SIG-M5 treated with dmso at 0.1 percent for 504 hours (cell line): ENCODE measurements around the gene KIRREL2.
A peak's percentile ranks its signal among the peaks of the same experiment; 100 is the strongest.
"Not testable (repeated sequence)": the region's sequence is repeated elsewhere in the genome, so short reads cannot be mapped to it uniquely, and the experiment has no call there.

Source experiments
- DNase-seq: peaks from one replicate; lab custom pipeline; 2025; ENCODE audit not compliant: unreplicated experiment; lab: John Stamatoyannopoulos, UW

KIRREL2 gene

DNA sequence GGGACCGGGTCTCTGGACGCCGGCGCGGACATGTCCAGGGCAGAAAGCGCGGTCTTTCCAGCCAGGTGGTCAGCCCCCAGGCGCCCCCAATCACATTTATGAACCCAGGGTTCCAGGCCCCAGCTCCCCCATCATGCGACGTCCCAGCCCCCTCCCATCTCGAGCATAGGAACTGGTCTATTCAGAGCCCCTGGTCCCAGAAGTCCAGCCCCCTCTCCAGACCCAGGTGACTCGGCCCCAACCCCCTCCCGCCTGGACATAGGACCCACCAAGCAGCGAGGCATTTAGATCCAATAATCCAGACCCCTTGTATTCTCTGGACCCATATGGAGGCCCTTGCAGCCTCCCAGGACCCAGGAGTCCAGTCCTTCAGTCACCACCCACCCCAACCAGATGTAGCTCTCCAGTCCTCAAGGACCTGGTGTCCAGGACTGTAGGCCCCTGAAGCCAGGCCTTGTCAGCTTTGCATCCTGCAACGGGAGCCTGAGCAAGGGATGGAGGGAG, 12.2 kb downstream of the KIRREL2 start:
- DNase-seq: no peak

DNA sequence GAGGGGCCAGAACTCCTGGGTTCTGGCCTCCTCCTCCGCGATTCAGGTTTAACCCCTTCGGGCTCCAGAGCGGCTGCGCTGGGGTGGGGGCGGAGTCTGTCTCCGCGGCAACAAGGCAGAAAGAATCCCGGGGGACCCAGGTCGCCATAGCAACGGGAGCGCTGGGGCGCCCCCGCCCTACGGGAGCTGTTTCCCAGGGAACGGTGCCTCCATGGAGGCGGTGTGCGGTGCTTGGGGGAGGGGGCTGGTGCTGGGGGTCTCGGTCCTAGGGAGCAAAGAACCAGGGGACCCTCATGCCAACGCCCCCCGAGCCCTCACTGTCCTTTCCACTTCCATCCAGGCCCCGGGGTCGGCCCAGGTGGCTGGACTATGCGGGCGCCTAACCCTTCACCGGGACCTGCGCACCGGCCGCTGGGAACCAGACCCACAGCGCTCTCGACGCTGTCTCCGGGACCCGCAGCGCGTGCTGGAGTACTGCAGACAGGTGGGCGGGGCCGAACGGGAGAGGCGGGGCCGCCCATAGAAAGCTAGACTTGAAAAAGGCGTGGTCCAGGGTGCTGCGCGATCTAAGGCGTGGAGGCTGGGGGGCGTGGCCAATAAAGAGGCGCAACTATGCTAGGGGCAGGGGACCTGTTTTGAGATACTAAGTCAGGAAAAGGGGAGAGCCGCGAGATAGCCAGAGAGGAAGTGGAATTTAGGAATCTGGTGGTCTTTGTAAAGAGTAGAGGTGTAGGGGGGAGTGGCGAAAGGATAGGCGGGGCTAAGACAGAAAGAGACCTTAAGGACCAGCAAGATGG, 12.8 kb downstream of the KIRREL2 start:
- DNase-seq: peak; percentile 95

DNA sequence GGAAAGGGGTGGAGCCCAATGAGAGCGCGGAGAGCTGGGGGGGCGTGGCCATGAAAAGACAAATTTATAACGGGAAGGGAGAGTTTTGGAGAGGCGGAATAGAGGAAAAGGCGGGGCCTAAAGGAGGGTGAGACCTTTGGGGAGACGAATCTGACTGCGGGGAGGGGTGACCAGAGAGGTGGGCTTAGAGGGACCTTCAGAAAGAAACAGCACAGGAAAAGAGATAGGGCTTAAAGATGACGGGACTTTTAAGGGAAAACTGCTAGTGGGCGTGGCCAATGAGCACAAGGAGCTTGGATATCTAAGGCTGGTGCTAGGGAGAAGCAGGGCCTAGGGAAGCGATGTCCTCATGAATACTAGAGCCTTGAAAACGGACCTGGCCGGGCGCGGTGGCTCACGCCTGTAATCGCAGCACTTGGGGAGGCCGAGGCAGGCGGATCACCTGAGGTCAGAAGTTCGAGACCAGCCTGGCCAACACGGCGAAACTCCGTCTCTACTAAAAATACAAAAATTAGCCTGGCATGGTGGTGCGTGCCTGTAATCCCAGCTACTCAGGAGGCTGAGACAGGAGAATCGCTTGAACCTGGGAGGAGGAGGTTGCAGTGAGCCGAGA, 13.5 kb downstream of the KIRREL2 start:
- DNase-seq: peak; percentile 90

DNA sequence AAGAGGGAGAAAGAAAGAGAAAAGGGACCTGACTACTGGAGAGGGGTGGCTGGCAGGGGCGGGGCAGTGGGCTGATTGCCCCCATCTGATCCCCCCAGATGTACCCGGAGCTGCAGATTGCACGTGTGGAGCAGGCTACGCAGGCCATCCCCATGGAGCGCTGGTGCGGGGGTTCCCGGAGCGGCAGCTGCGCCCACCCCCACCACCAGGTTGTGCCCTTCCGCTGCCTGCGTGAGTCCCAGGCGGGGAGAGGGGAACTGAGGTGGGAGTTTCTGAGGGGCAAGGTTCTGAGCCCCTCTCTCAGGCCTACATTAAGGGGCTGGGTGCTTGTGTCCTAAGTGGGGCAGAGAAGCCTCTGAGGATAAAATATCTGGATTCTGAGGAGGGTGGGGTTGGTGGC, 14.1 kb downstream of the KIRREL2 start:
- DNase-seq: no peak

DNA sequence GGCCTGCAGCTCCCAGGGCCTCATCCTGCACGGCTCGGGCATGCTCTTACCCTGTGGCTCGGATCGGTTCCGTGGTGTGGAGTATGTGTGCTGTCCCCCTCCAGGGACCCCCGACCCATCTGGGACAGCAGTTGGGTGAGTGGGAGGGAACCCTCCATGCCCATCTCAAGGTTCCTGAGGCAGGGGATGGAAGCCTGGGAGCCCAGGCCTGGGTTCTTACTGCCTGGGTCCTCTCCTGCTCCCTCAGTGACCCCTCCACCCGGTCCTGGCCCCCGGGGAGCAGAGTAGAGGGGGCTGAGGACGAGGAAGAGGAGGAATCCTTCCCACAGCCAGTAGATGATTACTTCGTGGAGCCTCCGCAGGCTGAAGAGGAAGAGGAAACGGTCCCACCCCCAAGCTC, 14.9 kb downstream of the KIRREL2 start:
- DNase-seq: no peak

DNA sequence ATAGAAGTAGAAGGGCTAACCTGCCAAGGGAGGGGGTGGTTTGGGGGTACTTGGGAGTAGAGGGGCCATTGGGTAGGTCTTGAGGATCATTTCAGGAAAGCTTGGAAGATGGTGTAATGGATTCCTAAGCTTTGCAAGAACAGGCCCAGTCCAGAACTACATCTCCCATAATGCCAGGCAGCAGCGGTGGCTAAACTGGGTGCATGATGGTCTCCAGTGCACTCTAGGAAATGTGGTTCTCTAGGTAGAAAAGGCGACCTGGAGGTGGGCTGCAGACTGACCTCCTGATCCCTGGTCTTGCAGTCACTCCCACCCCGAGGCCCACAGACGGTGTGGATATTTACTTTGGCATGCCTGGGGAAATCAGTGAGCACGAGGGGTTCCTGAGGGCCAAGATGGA, 15.5 kb downstream of the KIRREL2 start:
- DNase-seq: no peak

DNA sequence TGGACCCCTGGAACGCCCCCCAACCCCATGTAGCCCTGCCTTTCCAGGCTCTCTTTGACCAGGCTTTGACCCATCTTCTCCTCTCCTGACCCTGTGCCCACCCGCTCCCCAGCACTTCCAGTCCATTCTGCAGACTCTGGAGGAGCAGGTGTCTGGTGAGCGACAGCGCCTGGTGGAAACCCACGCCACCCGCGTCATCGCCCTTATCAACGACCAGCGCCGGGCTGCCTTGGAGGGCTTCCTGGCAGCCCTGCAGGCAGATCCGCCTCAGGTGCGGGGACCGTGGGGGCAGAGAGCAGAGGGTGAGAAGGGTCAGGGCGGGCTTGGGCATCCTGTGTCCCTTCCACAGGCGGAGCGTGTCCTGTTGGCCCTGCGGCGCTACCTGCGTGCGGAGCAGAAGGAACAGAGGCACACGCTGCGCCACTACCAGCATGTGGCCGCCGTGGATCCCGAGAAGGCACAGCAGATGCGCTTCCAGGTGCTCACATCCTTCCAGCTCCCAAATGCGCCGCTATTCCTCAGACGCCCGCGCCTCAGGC, 17.8 kb downstream of the KIRREL2 start:
- no peak for DNase-seq

DNA sequence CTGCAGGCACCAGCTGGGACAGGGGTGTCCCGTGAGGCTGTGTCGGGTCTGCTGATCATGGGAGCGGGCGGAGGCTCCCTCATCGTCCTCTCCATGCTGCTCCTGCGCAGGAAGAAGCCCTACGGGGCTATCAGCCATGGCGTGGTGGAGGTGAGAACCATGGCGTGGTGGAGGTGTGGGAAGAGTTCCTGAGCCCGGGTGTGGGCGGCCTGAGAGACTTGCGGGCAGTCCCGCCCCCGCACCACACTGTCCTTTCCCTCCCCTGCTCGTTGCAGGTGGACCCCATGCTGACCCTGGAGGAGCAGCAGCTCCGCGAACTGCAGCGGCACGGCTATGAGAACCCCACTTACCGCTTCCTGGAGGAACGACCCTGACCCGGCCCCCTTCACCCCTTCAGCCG, 22.4 kb downstream of the KIRREL2 start:
- no peak for DNase-seq

DNA sequence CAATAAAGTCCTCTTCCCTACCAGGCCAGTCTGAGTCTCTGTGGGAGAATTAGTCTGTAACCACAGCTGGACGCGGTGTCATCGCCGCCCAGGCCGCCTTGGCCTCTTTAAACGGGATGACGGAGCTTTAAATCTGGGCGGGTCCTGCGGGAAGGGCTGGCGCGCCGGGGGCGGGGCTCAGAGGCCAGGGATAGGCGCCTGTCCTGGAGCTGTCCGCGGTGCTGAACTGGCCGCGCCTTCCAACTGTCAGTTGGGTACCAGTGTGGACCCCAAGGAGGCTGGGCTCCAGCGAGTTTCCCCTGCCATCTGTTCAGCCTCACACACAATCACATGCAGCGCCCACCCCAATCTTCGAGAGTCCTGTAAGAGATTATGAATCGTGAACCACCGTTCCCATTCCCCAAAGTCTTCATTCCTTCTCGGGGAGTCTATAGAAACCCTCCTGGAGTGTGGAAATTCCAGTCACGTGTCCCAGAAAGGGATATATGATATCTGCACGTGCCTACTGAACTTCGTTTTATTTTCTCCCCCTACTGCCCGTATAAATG, 23.1 kb downstream of the KIRREL2 start:
- DNase-seq: peak; percentile 82

DNA sequence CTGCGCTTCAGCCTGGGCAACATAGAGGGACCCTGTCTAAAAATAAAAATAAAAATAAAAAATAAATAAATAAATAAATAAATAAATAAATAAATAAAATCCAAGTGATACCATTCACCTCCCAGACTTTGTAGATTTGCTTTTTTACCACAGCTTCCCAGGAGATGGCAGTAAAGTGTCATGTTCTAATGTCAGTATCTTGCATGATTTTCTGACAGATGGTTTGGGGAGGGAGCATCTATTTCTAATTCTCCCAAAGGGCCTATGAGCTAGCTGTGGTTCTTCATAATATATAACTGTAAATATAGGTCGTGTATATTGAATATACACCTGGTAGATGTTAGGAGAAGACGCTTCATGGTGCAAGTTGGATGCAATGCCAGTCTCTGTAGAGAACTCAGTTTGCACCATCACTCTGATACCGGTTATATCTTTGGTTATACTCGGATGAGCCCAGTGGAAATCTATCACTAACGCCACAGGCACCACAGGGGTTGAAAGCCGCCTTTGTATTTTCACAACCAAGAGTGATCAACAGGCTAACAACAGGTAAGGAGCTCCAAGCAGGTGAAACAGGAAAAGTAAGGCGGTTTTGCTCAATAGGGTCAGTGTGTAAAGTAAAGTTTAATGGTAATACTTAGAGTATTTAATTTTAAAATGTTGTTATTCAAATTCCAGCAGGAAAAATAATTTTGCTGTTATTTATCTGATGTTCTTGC, 25.6 kb downstream of the KIRREL2 start:
- DNase-seq: peak; percentile 67

DNA sequence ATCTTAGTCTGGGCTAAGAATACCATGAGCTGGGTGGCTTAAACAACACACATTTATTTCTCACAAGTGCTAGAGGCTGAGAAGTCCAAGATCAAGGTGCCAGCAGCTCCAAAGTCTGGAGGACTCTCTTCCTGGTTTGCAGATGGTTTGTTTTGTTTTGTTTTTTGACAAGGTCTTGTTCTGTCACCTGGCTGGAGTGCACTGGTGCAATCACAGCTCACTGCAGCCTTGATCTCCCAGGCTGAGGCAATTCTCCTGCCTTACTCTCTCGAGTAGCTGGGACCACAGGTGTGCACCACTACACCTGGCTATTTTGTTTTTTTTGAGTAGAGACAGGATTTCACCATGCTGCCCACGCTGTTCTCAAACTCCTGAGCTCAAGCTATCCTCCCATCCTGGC, 27.2 kb downstream of the KIRREL2 start:
- DNase-seq: no peak

DNA sequence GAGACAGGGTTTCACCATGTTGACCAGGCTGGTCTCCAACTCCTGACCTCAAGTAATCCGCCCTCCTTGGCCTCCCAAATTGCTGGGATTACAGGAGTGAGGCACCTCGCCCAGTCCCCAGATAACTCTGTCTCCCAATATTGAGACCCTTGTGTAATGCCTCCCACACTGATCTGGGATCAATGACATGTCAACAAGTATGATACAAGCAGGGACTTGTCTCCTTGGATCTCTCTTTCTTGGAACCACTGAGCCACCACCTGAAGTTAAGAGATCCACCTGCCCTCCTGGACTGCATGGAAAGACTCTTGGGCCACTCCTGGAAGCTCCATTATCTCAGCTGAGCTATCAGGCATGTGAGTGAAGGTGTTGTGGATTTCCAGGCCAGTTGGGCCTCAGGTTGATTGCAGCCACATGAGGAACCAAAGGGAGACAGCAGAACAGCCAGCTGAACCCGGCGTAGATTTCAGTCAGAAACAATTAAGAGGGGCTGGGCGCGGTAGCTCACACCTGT, 28.6 kb downstream of the KIRREL2 start:
- no peak for DNase-seq

DNA sequence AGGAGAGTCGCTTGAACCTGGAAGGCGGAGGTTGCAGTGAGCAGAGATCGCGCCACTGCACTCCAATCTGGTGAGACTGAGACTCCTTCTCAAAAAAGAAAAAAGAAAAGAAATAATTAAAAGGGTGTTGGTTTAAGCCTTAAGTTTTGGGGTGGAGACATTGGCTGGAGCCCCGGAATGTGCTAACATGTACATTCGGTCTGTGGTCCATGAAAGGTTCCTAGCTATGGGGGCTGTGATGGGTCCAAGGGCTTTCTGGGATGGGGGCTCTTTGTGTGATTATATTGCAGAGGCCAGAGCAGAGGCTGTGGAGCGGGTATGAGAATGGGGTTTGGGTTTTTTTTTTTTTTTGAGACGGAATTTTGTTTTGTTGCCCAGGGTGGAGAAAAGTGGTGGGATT, 29.2 kb downstream of the KIRREL2 start:
- no peak for DNase-seq

DNA sequence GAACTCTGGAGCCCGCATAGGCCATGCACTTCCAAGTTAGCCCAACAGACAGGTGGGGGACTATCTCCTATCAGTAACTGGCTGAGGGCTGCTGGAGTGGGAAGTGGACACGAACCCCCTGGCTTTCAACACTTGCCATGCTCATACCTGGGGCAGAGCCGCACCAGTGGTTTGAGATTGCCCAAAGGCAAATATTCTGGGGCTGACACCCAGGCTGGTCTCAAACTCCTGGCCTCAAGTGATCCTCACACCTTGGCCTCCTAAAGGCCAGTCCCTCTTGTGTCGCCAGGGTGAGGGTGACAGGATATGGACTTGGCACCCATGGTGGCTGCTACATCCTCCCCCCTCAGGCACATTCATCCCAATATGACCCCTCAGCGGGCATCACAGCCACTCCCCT, 30.5 kb downstream of the KIRREL2 start:
- DNase-seq: no peak

DNA sequence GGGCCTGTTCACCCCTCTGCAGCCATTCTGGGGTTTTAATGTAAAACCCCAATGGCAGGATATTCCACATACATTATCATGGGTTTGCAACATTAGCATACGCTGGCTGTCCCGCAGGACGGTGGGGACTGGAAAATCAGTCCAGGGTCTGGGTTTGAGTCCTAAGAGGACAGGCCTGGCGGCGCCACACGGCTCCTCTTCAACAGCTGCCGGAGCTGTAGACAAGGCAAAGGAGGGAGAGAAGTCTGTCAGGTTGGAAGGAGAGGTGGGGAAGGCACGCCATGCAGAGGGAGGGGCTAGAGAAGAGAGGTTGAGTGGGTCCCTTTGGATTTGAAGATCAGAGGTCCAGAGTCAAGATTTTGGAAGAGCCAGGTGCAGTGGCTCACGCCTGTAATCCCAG, 31.7 kb downstream of the KIRREL2 start:
- DNase-seq: no peak

DNA sequence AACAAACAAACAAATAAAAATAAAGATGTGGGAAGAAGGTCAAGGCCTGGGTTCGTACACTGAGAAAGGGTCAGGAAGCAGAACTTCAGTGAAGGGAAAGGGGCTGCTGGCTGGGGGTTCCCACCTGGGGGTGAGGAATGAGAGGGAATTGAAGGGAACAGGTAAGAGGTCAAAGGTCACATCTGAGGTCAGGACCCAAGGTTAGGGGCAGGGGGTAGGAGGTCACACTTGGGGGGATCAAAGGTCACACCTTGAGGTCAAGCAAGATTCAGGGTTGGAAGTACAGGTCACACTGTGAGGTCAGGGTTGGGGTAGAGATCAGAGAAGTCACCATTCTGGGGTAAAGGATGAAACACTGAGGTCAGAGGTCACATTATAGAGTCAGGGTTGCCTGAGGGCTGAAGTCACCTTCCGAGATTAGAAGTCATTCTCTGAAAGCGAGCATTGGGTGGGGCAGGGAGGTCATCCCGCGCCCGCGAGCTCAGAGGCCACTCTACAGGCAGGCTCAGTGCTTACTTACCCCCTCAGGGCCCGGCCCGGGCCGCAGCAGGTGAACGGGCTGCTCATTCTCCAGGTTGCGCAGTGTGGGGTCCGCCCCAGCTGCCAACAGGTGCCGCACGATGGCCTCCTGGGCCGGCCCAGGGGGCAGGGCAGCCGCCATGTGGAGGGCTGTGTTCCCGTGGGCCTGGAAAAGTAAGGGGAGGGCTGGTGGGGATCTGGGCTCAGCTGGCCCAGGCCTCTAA, 32.8 kb downstream of the KIRREL2 start:
- no peak for DNase-seq

DNA sequence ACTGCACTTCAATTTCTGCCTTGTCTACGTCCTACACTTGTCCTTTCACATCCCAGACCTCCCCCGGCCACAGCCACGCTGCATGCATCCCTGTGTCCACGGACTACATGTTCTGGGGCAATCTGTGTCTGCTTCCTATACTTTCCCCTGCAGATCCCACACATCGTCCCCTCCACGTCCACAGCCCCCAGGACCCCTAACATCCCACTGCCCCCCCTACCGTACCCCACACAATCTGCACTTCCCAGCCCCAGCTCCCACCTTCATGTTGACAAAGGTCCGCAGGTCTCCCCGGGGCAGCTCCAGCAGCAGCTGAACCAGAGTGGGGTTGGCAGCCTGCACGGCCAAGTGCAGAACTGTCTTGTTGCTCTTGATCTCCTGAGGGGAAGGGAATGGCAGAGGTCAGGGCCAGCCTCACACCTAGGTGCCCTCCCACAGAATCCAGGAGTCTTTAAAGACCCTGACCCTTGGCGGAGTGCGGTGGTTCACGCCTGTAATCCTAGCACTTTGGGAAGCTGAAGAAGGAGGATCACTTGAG, 33.5 kb downstream of the KIRREL2 start:
- DNase-seq: no peak

DNA sequence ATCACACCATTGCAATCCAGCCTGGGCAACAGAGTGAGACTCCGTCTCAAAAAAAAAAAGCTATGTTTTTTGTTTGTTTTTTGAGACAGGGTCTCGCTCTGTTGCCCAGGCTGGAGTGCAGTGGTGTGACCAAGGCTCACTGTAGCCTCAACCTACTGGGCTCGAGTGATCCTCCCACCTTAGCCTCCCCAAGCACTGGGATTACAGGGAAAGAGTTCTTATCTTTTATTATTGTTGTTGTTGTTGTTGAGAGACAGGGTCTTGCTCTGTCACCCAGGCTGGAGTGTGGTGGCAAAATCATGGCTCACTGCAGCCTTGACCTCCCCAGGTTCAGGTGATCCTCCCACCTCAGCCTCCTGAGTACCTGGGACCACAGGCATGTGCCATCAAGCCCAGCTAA, 35.1 kb downstream of the KIRREL2 start:
- not testable (repeated sequence) for DNase-seq

DNA sequence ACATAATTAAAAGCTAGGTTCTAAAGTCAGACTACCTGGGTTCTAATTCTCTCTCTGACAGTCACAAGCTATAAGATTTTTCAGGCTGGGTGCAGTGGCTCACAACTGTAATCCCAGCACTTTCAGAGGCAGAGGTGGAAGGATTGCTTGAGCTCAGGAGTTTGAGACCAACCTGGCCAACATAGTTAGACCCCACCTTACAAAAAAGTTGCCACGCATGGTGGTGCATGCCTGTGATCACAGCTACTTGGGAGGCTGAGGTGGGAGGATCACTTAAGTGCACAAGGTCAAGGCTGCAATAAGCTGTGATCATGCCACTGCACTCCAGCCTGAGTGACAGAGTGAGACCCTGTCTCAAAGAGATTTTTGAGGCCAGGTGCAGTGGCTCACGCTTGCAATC, 37.6 kb downstream of the KIRREL2 start:
- no peak for DNase-seq

DNA sequence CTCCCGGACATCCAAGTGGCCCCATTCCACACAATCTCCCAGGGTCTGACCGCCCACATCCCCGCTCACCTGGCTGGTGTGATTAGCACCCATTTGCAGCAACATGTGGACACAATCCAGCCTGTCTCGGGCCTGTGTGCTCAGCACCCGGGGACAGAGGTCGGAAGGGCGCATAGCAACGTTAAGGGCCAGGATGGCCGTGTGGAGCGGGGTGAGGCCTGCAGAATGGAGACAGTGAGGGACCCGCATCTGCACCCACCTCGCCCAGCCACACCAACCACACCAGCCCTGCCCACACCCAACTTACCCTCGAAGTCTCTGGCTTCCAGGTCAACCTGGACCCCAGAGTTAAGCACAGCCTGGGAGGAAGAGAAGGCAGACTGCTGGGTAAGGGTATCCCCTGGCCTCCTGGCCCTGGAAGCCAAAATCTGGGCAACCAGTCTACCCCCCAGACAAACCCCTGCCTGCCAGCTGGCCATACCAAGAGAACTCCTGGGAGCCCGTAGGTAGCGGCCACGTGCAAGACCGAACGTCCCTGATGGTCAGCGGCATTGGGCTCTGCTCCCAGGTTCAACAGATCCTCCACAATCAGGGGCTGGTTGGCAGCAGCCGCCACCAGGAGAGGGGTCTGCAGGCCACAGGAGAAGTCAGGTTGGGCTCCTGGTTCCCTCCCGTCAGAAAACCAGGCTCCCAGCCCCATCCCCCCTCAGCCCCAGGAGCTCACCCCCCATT, 39.4 kb downstream of the KIRREL2 start:
- no peak for DNase-seq
